HAP-1 (cell line): ENCODE data around the gene KRT71.
"Not testable (repeated sequence)": the region's sequence is repeated elsewhere in the genome, so short reads cannot be mapped to it uniquely, and the experiment has no call there.

Experiments
- DNase-seq, 2 experiments: peaks; one replicate each; pipeline ENCODE4 v3.0.0-alpha.2; 2016 to 2020; ENCODE audit warnings: low spot score in 2 of 2
- H3K27me3 ChIP-seq: fragments of 250-450 bp; sonication (Bioruptor Pico); 2 replicates; pipeline ENCODE4 v1.5.1; 2020; ENCODE audit warnings: low read depth, mild to moderate bottlenecking, moderate library complexity
- H3K36me3 ChIP-seq: fragments of 250-450 bp; sonication (Bioruptor Pico); replicated peaks from 2 replicates; pipeline ENCODE4 v1.5.1; 2020; ENCODE audit warnings: mild to moderate bottlenecking
- H3K4me1 ChIP-seq: fragments of 250-450 bp; sonication (Bioruptor Pico); 2 replicates; pipeline ENCODE4 v1.5.1; 2020; ENCODE audit warnings: mild to moderate bottlenecking
- H3K4me3 ChIP-seq: fragments of 250-450 bp; sonication (Bioruptor Pico); 2 replicates; pipeline ENCODE4 v1.5.1; 2020; ENCODE audit warnings: mild to moderate bottlenecking, moderate library complexity
- H3K9me3 ChIP-seq: fragments of 250-450 bp; sonication (Bioruptor Pico); 2 replicates; pipeline ENCODE4 v1.5.1; 2020; ENCODE audit warnings: mild to moderate bottlenecking, moderate library complexity
- in situ Hi-C: fragments of 300-500 bp; cut with MboI; formaldehyde crosslinking; loops from 3 replicates; pipeline ENCODE4 v1.14.3; 2020; ENCODE audit warnings: low sequenced_read_pairs, inconsistent platforms, mixed read lengths

KRT71 gene

GRCh38 chr12:52552681-52553195, at the start of gene KRT71:
TSS of gene KRT71 (minus strand) at chr12:52553145. CDS start at chr12:52553077, 68 bp downstream.
- in situ Hi-C loops = no loop called here
- Histone ChIP-seq H3K9me3 (no peaks in the 10 kb centered on the region), H3K4me3 (no peak within 1 kb of the TSS), H3K36me3 (no peaks in the 10 kb centered on the region), H3K4me1 (no peaks in the 10 kb centered on the region), H3K27me3 (peaks cover 20% of the 10 kb centered on the region)
- no peak for DNase-seq

GRCh38 chr12:52602552-52602951, 49.6 kb upstream of the KRT71 start:
- Histone ChIP-seq H3K4me1 (no peaks in the 10 kb centered on the region), H3K9me3 (no peaks in the 10 kb centered on the region), H3K27me3 (peaks cover 2% of the 10 kb centered on the region; the same call in 1 of the 2 replicates), H3K4me3 (no peak overlapping the region), H3K36me3 (no peaks in the 10 kb centered on the region)
- no peak for DNase-seq
- in situ Hi-C loops = no loop called here

DNA sequence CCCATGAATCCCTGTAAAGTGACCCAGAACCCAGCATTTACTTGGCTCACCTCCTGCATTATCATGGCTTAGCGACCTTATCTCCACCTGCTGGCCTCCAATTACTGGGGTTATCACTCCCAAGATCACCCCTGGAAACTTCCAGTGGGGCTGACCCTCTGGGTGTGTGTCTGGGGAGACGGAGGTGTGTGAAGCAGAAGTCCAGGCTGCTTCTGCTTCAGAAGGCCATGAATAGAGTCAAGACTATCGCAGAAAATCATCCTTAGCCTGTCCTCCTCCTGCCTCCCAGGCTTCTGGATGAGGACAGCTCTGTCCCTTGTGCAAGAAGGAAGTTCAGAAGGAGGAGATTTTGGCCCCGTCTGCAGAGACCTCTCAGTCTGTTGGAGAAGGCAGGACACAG, 48.7 kb upstream of the KRT71 start:
- Histone ChIP-seq H3K36me3 (no peaks in the 10 kb centered on the region), H3K4me3 (no peak overlapping the region), H3K4me1 (no peaks in the 10 kb centered on the region), H3K9me3 (no peaks in the 10 kb centered on the region), H3K27me3 (peaks cover 2% of the 10 kb centered on the region; the same call in 1 of the 2 replicates)
- in situ Hi-C loops = no loop called here
- DNase-seq = no peak

- DNase-seq = no peak
These were observed 48.1 kb upstream of the KRT71 start, which contains the start of gene KRT72 for GRCh38 chr12:52600941-52601481. TSS of gene KRT72 (minus strand) at chr12:52601463. CDS start at chr12:52601452, 11 bp downstream.

GRCh38 chr12:52600475-52600874, 47.5 kb upstream of the KRT71 start:
- no peak overlapping the region for H3K4me3 ChIP-seq
- peaks cover 2% of the 10 kb centered on the region; the same call in 1 of the 2 replicates for H3K27me3 ChIP-seq
- no peaks in the 10 kb centered on the region for H3K36me3 ChIP-seq
- no peaks in the 10 kb centered on the region for H3K4me1 ChIP-seq
- no peaks in the 10 kb centered on the region for H3K9me3 ChIP-seq
- in situ Hi-C loops = no loop called here
- no peak for DNase-seq

More at GRCh38 chr12:52600941-52601481, 48.1 kb upstream of the KRT71 start, which contains the start of gene KRT72:
- in situ Hi-C loops = no loop called here
- no peak within 1 kb of the TSS for H3K4me3 ChIP-seq
- H3K36me3 ChIP-seq = no peaks in the 10 kb centered on the region
- H3K27me3 ChIP-seq = peaks cover 2% of the 10 kb centered on the region; the same call in 1 of the 2 replicates
- no peaks in the 10 kb centered on the region for H3K9me3 ChIP-seq
- no peaks in the 10 kb centered on the region for H3K4me1 ChIP-seq

DNA sequence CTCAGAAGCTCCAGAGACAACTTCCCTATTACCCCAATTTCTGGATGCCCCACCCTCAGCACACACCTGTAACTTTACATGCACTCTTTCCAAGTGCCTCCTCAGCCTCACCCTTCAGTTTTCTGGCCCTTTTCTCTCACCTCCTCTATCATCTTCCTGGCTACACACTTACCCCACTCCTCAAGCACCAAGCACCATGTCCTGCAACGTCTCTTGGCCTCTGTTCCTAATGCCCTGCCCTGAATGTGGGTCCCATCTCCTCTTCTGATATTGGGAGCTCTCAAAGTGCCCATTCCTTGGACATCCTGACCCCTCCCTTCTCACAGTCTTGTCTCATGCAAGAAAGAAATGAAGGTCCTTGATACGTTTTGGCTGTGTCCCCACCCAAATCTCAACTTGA, 47.1 kb upstream of the KRT71 start:
- Histone ChIP-seq H3K9me3 (no peaks in the 10 kb centered on the region), H3K27me3 (0 out of 2 replicates have a peak, but pooled peaks cover 2% of the 10 kb centered on the region)
- in situ Hi-C loops = no loop called here

DNA sequence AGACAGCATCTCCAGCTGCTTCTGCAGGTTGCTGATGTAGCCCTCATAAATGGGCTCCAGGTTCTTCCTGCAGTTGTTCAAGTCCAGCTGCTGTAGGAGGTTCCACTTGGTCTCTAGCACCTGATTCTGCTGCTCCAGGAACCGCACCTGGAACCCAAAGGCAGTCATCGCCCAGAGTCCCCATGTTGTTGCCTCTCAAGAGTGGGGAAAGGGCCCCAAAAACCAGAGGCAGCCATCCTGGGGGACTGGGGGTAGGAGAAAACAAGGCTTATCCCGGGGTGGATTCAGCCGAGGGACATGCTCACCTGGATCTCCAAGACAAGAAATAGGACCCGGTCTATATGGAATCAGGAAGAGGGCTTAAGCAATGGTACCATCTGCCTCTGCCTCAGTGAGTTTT, 46.0 kb upstream of the KRT71 start:
- no peak for DNase-seq
- no peaks in the 10 kb centered on the region for H3K4me1 ChIP-seq
- H3K9me3 ChIP-seq = no peaks in the 10 kb centered on the region
- 0 out of 2 replicates have a peak, but pooled peaks cover 2% of the 10 kb centered on the region for H3K27me3 ChIP-seq
- in situ Hi-C loops = no loop called here
- no peaks in the 10 kb centered on the region for H3K36me3 ChIP-seq
- no peak overlapping the region for H3K4me3 ChIP-seq

More for the DNA sequence above, 47.1 kb upstream of the KRT71 start:
- no peak for DNase-seq
- Histone ChIP-seq H3K4me1 (no peaks in the 10 kb centered on the region), H3K4me3 (no peak overlapping the region), H3K36me3 (no peaks in the 10 kb centered on the region)

DNA sequence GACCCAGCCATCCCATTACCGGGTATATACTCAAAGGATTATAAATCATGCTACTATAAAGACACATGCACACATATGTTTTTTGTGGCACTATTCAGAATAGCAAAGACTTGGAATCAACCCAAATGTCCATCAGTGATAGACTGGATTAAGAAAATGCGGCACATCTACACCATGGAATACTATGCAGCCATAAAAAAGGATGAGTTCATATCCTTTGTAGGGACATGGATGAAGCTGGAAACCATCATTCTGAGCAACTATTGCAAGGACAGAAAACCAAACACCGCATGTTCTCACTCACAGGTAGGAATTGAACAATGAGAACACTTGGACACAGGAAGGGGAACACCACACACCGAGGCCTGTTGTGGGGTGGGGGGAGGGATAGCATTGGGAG, 41.3 kb upstream of the KRT71 start:
- H3K4me1 ChIP-seq, H3K36me3 ChIP-seq, in situ Hi-C loops, H3K27me3 ChIP-seq, DNase-seq, H3K9me3 ChIP-seq, H3K4me3 ChIP-seq: not testable (repeated sequence)

- no peak overlapping the region for H3K4me3 ChIP-seq
- 0 out of 2 replicates have a peak, but pooled peaks cover 2% of the 10 kb centered on the region for H3K27me3 ChIP-seq
- in situ Hi-C loops = no loop called here
- DNase-seq = no peak
- no peaks in the 10 kb centered on the region for H3K9me3 ChIP-seq
- no peaks in the 10 kb centered on the region for H3K4me1 ChIP-seq
- no peaks in the 10 kb centered on the region for H3K36me3 ChIP-seq
These were observed 38.6 kb upstream of the KRT71 start for GRCh38 chr12:52591521-52591920.

- Histone ChIP-seq H3K4me1 (no peaks in the 10 kb centered on the region), H3K9me3 (no peaks in the 10 kb centered on the region), H3K36me3 (no peaks in the 10 kb centered on the region), H3K27me3 (0 out of 2 replicates have a peak, but pooled peaks cover 3% of the 10 kb centered on the region), H3K4me3 (no peak overlapping the region)
- DNase-seq = no peak
- in situ Hi-C loops = no loop called here
These were observed 37.1 kb upstream of the KRT71 start for GRCh38 chr12:52590021-52590420.

DNA sequence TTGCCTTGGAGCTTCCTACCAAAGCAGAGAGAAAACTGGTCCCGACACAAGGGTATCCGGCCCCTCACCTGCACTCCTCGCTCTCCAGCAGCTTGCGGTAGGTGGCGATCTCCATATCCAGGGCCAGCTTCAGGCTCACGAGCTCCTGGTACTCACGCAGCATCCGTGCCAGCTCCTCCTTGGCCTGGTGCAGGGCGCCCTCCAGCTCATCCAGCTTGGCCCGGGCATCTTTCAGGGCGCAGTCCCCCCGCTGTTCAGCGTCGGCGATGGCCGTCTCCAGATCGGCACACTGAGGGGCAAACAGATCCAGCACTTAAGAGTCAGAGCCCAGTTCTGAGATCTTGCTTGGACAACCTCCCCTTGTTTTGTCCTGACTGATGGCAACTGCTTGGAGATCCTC, 34.6 kb upstream of the KRT71 start:
- 0 out of 2 replicates have a peak, but pooled peaks cover 3% of the 10 kb centered on the region for H3K27me3 ChIP-seq
- H3K4me1 ChIP-seq = no peaks in the 10 kb centered on the region
- H3K9me3 ChIP-seq = no peaks in the 10 kb centered on the region
- no peaks in the 10 kb centered on the region for H3K36me3 ChIP-seq
- in situ Hi-C loops = loop anchor here (10.0 kb wide), 1 partner anchor 397 kb away; no protein-coding TSS in a partner anchor
- DNase-seq = no peak
- H3K4me3 ChIP-seq = no peak overlapping the region

DNA sequence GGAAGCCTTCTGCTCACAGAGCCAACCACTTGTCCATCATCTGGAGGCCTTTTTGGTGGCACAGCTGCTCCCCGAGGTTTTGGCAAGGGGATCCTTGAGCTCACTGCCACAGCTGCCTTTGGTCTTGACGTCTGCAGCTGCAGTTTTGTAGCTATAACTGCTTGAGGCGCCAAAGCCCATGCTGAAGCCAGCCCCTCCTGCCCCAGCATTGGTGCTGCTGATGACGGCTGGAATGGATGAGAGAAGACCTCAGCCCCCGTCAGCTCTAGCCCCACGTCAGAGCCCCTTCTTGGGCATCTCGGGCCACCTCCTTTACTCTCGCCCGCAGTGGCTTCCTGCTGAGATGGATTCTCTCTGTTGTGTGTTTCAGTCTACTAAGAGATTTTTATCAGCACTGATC, 33.0 kb upstream of the KRT71 start:
- H3K4me1 ChIP-seq = no peaks in the 10 kb centered on the region
- H3K4me3 ChIP-seq = no peak overlapping the region
- H3K9me3 ChIP-seq = no peaks in the 10 kb centered on the region
- no peaks in the 10 kb centered on the region for H3K36me3 ChIP-seq
- in situ Hi-C loops = loop anchor here (10.0 kb wide), 1 partner anchor 399 kb away; no protein-coding TSS in a partner anchor
- DNase-seq = no peak
- 0 out of 2 replicates have a peak, but pooled peaks cover 3% of the 10 kb centered on the region for H3K27me3 ChIP-seq

DNA sequence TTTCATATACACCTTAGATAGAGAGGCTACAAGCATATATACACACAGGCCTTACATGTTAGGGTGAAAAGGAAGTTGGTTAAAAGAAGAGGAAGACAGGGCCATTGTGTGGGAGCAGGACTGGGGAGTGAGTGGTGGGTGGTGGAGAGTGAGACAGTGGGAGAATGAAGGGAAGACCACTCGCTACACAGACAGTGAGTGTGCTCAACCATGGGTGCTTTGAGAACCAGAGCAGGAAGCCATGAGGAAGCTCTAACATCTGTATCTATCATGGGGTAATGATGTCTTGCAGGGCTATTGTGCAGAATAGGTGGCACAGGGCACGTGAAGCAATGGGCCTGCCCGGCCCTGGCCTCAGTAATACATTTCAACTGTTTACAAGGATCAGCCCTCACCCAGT, 32.1 kb upstream of the KRT71 start:
- Histone ChIP-seq H3K4me3 (no peak overlapping the region), H3K36me3 (no peaks in the 10 kb centered on the region), H3K4me1 (no peaks in the 10 kb centered on the region), H3K9me3 (no peaks in the 10 kb centered on the region), H3K27me3 (0 out of 2 replicates have a peak, but pooled peaks cover 3% of the 10 kb centered on the region)
- in situ Hi-C loops = loop anchor here (10.0 kb wide), 1 partner anchor 400 kb away; no protein-coding TSS in a partner anchor
- DNase-seq = no peak

DNA sequence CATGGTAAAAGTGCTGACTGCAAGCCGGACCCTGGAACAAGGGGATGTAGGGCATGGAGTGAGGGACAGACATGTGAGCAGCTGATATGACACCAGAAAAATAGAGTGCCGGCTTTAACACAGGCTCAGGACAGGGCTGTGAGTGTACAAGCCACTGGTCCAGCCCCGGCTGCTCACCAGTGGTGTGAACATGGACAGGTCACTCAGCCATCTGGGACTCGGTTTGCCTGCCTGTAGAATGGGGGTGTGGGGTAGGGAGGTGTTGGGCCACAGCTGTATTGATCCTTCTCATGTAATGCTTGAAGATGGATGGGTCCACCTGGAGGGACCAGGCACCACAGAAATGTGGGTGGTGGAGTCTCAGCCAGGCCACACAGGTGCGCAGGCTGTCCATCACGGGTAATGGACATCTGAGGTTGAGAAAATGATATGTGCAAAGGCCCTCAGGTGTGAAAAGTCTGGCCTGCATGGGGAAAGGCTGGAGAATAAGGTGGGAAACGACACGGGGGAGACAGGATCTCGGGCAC, 31.3 kb upstream of the KRT71 start:
- Histone ChIP-seq H3K9me3 (no peaks in the 10 kb centered on the region), H3K4me1 (no peaks in the 10 kb centered on the region), H3K27me3 (peaks cover 7% of the 10 kb centered on the region; the same call in 1 of the 2 replicates), H3K36me3 (no peaks in the 10 kb centered on the region), H3K4me3 (no peak overlapping the region)
- in situ Hi-C loops = loop anchor here (5.0 to 10.0 kb wide), 2 partner anchors 283 to 401 kb away; no protein-coding TSS in a partner anchor
- DNase-seq = no peak
